ENCODE data around the gene HMCN2.
"Not testable (repeated sequence)": the region's sequence is repeated elsewhere in the genome, so short reads cannot be mapped to it uniquely, and the experiment has no call there.

Gene HMCN2

DNA sequence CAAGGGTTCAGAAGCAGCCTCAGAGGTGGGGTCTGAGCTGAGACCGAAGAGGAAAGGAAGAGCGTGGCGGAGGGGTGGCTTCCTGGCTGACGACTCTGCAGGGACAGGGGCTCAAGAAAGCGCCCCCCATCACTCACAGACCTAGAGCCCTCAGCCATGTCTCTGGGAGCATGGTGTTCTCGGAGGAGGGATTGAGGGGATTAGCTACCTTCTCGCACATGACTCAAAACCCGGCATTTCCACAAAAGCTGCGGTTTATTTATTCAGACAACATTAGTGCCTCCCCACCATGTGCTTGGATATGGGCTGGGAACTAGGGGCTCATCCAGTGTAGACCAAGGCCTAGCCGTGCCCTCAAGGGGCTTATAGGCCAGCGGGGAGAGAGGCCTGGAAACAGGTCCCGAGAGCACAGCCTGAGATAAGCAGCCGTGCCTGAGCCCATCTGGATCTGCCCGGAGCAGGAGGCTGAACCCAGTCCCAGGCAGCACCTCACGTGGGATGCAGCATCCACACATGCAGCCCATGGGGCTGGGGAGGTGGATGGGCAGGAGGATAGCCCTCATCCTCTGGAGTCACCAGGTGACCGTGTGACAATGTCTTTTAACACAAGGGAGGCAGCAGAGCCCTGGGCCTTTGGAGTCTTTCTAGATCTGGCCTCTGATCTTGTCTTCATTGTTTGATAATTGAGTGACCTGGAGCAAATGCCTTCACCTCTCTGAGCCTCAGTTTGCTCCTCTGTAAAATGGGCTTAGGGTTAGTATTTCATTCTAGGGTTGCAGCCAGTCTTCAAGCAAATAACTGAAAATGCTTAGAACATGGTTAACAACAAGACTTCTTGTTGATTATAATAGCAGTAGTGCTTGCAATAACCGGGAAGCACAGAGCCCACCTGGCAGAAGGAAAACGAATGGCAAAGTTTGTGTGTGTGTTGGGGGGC, 878 bp upstream of the HMCN2 start:
- no peak for DNase-seq

DNA sequence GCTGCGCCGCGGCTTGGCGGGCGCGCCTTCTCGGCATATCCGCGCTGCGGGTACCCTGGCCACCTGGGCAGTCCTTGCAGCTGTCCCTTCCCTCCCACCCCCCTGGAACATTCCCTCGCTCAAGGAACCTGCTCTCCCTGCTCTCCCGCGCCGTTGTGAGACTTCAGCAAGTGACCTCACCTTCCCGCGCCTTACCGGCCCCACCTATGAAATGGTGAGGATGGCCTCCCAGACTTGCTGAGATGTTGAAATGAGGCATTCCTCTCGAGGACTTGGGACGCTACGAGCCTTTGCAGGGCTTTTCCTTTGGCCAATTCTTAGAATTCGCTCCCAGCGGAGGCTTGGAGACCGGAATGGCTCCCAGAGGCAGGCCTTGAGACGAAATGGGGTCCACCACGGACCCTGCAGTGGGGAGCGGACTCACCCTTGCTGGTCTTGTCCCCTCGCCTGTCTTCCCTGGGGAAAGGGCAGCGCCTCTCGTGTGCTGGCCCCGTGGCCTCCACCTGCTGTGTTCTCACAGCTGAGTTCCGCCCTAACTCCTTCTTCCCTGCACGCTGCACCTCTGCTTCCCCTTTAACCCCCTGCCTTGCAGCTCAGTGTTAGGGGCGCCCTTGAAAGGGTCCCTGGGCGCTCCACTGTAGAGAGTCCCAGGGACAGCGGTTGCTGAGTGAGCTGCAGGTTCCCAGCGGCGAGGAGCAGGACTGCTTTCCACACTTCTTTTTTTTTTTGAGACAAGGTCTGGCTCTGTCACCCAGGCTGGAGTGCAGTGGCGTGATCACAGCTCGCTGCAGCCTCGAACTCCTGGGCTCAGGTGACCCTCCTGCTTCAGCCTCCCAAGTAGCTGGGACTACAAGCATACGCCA, 907 bp downstream of the HMCN2 start:
- DNase-seq = no peak

DNA sequence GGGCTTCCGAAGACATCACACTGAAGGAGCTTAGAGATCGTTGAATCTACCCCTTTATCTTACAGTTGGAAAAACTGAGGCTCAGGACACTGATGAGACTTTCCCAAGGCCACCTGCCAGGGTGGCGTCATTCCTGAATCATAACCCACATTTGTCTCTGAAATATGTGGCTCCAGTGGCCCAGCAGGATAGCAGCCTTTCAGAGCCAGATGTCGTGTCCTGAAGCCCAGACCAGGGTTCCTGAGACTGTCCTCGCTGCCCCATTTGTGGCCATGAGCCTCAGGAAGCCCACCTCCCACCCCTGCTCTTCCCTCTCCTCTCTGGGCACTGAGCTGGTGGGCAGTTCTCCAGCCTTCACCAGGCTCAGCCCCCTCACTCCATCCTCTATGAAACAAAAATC, 2.4 kb downstream of the HMCN2 start:
- DNase-seq = no peak

DNA sequence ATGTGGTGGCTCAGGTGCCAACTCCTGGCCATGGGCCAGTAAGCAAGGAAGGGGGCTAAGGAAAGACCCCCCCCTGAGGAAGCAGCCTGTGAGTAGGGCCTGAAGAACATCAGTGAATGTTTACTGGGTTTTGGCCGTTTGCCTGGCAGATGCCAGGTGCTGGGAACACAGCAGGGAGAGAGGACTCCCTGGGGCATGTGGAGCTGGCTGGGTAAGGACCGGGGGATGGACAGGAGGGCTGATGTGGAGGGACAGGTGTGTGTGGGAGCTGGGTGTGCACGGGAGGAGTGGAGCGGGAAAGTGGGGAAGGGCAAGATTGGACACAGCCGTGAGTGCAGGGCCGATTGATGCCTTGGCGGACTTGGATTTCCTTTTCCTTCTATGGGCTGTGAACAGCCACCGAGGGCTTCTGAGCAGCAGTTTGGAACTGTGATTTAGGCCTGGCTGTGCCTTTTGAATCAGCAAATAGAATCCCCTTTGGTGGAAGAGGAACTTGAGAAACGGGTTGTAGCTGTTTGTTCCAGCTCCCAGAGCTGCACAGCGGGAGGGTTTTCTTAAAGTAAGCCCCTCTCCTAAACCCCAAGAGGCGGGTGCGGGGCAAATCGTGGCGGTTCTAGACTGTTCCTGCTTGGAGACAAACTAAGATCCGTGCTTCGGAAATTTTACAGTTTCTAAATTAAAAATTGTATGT, 3.1 kb downstream of the HMCN2 start:
- DNase-seq = no peak

DNA sequence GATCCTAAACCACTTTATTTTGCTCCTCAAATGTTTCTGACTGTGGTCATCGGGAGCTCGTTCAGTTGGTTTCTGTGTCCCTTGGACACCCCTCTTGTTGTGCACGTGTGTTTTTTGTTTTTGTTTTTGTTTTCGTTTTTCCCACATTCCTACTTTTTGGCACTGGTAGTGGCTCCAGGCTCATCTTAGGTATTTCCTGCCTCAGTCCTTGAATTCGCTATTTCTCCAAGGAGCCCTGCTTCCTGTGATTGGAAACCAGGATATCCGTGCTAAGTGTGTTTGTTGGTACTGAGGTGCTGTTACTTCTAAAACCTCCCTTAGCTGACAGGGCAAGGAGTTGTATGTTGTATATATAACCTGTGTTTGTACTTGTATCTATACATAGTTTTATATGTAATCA, 5.9 kb downstream of the HMCN2 start:
- DNase-seq = no peak

DNA sequence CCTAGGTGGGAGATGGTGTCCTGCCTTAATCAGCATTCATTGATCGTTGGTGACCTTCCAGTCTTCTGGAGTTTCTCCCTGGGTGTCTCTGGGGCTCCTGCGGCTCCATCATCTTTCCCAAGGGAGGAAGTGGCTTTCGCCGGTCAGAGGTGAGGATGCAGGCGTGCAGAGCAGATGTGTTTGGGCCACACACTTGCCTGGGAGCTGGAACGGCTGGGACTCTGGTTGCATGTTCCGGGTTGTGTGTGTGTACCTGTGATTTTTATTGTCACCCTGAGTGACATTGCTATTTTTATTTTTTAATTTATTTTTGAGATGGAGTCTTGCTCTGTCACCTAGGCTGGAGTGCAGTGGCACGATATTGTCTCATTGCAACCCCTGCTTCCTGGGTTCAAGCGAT, 9.6 kb downstream of the HMCN2 start:
- DNase-seq = no peak

DNA sequence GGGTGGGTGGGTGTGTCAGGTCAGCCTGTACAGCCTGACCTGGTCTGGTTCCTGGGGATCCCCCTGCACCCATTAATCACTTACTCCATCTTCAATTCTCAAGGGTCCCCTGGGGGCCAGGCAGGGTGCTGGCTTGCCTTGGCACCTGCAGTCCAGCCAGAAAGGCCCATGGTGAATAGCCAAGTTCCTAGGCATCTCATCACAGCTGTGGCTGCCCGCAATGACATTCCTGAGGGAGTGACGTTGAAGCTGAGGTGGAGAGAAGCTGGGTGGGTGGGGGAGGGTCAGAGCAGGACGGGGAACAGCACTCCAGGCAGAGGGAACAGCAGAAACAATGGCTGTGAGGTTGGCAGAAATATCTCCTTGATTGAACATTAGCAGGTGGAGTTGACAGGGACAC, 10.6 kb downstream of the HMCN2 start:
- DNase-seq = no peak

DNA sequence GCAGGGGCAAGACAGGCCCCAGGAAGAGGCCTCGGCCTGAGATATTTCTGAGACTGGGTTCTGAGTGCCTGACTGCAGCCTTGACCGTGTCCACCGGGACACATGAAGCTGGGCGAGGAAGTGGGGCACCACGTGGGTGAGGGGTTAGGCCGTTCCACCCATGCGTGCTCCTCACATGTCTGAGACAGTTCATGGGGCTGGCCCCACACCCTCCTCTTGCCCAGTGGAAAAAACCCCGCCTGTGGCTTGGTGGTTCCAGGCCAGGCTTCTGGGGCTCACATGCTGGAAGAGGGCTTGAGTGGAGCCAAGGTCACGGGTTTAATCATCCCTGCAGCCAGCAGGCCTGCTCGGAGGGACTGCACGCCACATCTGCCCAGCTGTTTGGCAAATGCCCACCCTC, 11.4 kb downstream of the HMCN2 start:
- DNase-seq = no peak

DNA sequence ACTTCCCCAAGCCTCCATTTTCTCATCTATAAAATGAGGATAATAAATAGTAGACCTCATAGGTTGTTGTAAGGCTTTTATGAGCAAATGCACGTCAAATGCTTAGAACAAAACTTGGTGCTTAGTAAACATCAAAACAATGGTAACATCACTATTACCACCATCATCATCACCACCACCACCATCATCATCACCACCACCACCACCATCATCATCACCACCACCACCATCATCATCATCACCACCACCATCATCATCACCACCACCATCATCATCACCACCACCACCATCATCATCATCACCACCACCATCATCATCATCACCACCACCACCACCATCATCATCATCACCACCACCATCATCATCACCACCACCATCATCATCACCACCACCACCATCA, 12.0 kb downstream of the HMCN2 start:
- DNase-seq = not testable (repeated sequence)

DNA sequence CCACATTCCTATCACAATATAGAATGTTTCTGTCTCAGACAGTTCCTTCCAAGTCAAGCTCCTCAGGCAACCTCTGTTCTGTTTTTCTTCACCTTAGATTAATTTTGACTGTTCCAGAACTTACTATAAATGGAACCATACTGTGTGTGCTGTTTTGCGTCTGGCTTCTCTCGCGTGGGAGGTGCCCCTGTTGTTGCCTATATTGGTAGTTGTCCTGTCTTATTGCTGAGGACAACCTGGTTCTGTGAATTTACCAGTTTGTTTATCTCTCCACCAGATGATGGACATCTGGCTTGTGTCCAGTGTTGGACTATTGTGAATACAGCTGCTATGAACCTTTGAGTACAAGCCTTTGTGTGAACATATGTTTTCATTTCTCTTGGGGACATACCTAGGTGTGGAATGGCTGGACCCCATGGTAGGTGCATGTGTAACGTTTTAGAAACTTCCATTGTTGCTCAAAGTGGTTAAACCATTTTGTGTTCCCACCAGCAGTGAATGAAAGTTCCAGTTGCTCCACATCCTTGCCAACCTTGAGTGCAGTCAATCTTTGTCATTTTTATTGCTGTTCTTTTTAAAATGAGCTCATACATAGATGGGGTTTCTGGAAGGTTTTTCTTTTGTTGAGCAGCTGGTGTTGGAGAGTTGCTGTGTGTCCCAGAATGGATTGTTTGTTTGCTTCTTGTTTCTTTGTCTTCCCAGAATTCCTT, 18.1 kb downstream of the HMCN2 start:
- DNase-seq = no peak

DNA sequence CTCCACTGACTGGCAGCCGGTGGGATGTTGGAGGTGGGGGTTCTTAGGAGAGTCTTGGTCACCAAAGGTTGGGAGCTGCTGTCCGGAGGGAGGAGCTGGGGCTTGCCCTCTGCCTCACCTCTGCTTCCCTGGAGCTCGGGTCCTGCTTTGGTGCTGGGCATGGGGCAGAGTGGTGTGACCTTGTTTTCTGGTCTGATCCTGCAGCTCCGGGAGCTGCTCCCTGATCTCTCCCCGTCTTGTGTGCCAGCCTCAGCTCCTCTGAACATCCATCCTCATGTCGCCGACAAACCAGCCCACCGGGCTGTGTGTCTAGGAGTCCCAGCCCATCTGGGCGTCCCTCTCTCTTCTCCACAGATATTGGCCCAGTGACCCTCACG, 18.7 kb downstream of the HMCN2 start:
- DNase-seq = no peak

DNA sequence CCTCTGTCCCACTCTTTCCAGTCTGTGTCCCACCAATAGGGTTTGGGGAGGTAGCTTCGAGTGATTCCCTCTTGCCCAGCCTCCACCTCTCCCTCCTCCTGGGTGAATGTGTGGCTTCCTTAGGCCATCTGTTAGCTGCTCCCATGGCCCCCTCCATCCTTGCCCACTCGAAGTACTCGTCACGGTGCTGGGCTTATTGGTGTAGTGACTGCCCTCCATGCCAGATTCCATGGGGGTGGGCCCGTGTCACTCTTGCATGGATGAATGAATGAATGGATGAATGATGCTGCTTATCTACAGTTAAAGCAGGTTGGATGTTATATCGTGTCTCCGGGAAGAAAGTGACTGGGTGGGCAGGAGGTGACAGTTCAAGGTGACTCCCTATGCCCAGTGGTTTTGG, 19.1 kb downstream of the HMCN2 start:
- DNase-seq = no peak

DNA sequence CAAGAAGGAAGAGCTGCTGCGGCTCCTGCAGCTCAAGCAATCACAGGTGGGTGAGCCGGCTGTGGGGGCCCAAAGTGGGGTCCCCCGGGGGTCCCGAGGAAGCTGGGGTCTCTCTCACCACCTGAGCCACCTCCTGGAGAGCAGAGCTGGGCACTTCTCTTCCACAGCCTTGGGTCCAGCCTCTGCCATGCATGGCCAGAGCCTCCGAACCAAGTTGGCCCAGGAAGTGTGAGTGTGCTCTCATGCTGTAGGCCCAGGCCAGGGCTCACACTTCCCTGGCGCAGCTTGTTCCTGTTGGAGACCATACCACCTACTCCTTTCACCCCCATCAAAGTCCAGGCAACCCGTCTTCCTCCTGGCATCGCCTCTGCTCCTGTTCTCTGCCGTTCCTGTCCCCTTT, 19.7 kb downstream of the HMCN2 start:
- DNase-seq = no peak

DNA sequence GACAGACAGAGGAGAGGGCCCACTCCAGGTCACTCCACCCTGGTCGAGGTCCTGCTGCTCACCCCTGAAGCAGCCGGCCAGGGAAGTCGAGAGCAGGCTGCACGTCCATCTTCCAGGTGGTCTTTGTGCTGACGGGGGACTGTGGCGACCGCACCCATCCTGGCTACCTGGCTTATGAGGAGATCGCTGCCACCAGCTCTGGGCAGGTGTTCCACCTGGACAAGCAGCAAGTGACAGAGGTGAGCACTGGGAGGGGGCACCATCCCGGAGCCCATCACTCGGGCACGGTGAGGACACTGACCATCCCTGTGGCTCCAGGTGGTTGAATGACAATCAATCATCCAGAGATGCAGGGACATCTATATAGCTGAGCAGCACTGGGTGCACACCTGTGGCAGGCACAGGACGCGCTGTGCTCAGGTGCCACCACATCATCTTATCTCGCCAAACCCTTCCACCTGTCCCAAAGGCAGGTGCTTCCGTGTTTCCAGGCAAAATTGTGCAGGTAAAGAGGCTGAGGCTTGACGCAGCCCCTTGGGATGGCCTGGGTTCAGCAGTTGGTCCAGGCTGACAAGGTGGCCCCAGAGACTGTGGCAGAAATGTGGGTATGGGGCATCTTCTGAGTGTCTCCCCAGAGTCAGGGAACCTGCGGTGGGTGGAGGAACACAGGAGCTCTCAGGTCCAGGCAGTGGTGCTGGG, 20.7 kb downstream of the HMCN2 start:
- no peak for DNase-seq

DNA sequence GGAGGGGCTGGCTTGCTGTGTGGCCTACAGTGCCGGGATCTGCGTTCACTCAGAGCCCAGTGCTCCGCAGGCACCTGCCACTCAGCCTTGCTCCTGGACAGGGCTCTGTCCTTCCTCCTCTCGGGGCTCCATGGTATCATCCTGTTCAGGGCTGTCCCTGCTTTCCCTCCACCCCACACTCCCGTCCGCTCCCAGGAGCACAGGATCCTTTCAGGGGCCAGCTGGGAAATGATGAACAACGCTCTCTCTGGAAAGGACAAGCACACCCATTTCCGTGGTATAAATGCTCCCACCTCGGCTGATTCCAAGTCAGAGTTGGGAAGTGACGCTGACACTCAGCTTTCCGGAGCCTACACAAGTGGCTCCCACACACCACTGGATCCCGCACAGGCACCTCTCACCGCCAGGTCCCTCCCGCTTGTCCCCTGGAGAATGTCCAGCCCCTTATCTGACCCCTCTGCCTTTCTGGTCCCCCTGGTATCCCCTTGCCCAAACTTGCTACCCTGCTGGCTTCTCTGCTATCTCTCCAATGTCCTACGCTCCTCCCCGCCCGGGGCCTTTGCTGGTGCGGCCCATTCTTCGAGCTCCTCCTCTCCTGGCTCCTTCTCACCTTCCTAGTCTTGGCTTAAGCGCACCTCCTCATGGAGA, 21.3 kb downstream of the HMCN2 start:
- DNase-seq = no peak

DNA sequence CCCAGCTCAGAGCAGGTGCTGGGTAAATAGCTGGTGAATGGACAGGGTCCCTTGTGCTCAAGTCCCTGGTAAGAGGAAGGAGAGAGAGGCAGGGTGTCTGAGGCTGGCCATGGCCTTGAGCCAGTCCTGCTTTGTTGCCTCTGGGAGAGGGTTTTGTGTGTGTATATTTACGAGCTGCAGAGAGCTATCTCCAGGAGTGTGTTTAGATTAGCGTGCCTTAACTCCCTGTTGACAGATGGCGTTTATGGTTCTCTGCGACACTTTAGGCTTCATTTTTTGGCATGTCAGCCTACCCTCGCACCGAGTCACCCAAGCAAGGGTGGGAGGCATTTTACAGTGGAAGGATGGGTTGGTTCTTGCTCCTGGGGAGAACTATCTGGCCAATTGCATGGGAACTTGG, 22.2 kb downstream of the HMCN2 start:
- no peak for DNase-seq

DNA sequence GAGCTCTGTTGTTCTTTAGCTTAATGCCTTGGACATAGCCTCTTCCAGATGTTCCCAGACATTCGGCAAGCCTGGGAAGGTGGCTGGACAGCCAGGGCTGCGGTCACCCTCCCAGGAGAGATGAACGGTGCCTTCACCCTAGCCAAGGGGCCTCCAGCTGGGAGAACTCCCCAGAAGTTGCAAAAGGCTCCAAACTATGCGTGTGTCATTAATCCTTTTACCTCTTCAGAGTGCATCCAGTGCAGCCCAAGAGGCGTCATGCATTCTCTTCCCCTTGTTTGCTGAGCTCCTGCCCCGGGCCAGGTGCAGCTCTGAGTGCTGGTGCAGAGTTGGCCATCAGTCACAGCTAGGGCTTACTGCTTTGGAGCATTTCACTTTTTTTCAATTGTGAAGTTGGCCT, 22.8 kb downstream of the HMCN2 start:
- DNase-seq = no peak

DNA sequence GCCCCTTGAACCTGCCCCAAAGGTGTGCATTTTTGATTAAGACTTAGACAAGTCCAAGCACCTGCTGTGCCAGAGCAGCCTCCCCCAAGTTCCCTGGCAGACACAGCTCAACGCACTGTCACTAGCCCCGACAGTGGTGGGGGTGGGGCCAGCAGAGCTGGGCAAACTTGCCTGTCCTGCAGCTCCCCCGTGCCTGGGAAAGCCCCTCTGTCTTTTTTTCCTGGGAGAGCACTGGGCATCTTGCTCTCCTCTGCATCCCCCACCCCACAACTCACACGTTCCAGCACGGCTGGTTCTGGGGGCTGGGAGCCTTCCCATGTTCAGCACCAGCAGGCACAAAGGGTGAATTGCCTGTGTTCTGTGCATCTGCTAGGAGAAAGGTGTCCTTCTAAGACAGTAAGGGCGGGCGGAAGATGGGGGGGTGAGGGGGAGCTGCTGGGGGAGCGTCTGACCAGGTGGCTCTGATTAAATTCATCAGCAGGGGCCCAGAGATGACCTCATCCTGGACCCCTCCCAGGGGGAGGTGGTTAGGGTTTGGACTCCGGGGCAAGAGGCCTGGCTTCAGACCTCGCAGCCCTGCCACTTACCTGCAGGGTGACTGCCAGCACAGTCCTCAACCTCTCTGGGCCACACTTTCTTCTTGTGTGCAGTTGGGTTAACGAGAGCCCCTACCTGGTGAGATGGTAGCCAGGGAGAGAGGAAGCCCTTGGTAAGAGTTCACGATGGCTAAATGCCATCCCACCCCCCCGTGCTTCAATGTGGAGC, 23.5 kb downstream of the HMCN2 start:
- DNase-seq = no peak

DNA sequence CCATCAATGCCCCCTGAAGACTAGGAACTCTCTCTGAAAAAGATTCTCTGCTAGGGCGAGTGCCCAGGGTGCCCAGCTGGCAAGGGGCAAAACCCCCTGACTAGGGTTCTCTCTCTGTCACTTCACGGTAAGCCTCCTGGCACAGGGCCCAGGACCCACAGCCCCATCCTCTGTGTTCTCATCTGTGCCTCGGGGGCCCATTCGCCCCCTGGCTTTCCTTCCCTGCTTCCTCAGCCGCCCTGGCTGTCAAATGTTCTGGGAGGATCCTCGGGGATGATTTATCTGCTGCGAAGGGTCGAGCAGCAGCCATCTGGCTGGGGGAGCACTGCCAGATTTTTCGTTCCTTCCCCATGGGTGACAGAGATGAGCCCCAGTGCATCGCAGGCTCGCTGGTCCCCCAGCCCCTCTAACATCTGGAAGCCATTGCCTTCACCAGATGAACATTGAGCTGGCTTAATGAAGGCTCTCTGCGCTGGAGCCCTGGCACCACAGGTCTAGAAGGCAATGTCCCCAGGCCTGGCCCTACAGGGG, 24.2 kb downstream of the HMCN2 start:
- DNase-seq = no peak

Measured in activated naive CD4-positive, alpha-beta T cell treated with Interleukin-2 at 50 U/mL for 16 hours (primary cell).